Smooth muscle cell (in vitro differentiated cells): ENCODE measurements around the gene TSG101. TPM values are rescaled to one million over a fixed set of nuclear protein-coding genes. Genes with fewer than 3 reads are reported as not detected.

Experiments used
- DNase-seq: peaks from one replicate; lab custom pipeline; 2025; ENCODE audit not compliant: unreplicated experiment; lab: John Stamatoyannopoulos, UW
- H2AFZ ChIP-seq: fragments of 200-600 bp; sonication (generic); 2 replicates; pipeline ENCODE4 v1.6.0; 2016; ENCODE audit warnings: antibody characterized with exemption, low read depth, mild to moderate bottlenecking
- H3F3A ChIP-seq: fragments of 200-600 bp; sonication (generic); 2 replicates; pipeline ENCODE4 v1.6.0; 2017; ENCODE audit warnings: antibody characterized with exemption, low read depth
- H3K27ac ChIP-seq: fragments of 200-600 bp; sonication (generic); 2 replicates; pipeline ENCODE4 v1.5.1; 2016; ENCODE audit warnings: low read depth, mild to moderate bottlenecking
- H3K27me3 ChIP-seq: fragments of 200-600 bp; sonication (generic); 2 replicates; pipeline ENCODE4 v1.6.1; 2016; ENCODE audit warnings: low read depth, mild to moderate bottlenecking
- H3K36me3 ChIP-seq: fragments of 200-600 bp; sonication (generic); 2 replicates; pipeline ENCODE4 v1.5.1; 2016; ENCODE audit warnings: low read depth
- H3K4me1 ChIP-seq: fragments of 200-600 bp; sonication (generic); 2 replicates; pipeline ENCODE4 v1.5.1; 2016; ENCODE audit warnings: low read depth
- H3K4me2 ChIP-seq: fragments of 200-600 bp; sonication (generic); 2 replicates; pipeline ENCODE4 v1.6.0; 2016; ENCODE audit warnings: mild to moderate bottlenecking
- H3K4me3 ChIP-seq: fragments of 200-600 bp; sonication (generic); 2 replicates; pipeline ENCODE4 v1.5.1; 2016; ENCODE audit warnings: mild to moderate bottlenecking
- H3K79me2 ChIP-seq: fragments of 200-600 bp; sonication (generic); 2 replicates; pipeline ENCODE4 v1.6.0; 2016; ENCODE audit warnings: low read depth, mild to moderate bottlenecking
- H3K9ac ChIP-seq: fragments of 200-600 bp; sonication (generic); 2 replicates; pipeline ENCODE4 v1.6.0; 2016; ENCODE audit warnings: low read depth
- H3K9me3 ChIP-seq: fragments of 200-600 bp; sonication (generic); replicated peaks from 2 replicates; pipeline ENCODE4 v1.5.1; 2016; ENCODE audit warnings: low read depth
- H4K20me1 ChIP-seq: fragments of 200-600 bp; sonication (generic); 2 replicates; pipeline ENCODE4 v1.6.0; 2016; ENCODE audit warnings: low read depth
- CTCF ChIP-seq: fragments of 200-600 bp; sonication (generic); IDR thresholded peaks from 2 replicates; pipeline ENCODE4 v1.5.1; 2017; ENCODE audit warnings: borderline replicate concordance, mild to moderate bottlenecking, antibody characterized with exemption; ENCODE audit not compliant: insufficient read depth, poor library complexity, severe bottlenecking
- WGBS: methylation state at CpG from one replicate; pipeline ENCODE4 v1.1.7; 2016; ENCODE audit warnings: low lambda C conversion rate; 5-methylcytosine and 5-hydroxymethylcytosine counted together
- polyA plus RNA-seq: library from polyadenylated mRNA; unstranded; fragments of >200 nt; fragmentation: Nextera tagmentation; extraction: Ambion mirVana; gene quantifications from 2 replicates; pipeline ENCODE4 v1.2.1, GENCODE V29; 2016
- total RNA-seq: library from RNA; depleted of rRNA; stranded (reverse); fragments of >200 nt; gene quantifications from 2 replicates; pipeline ENCODE4 v1.2.3, GENCODE V29; 2014

Gene TSG101
- total and polyA plus RNA-seq, 2 experiments from 2014 or later = 114 to 137 TPM

GRCh38 chr11:18540207-18541009 lies 13.7 kb upstream of the TSG101 start:
- H3K4me2 ChIP-seq = no peak overlapping the region
- H3K36me3 ChIP-seq = no peaks in the 10 kb centered on the region
- no peak overlapping the region for H3K4me3 ChIP-seq
- H3F3A ChIP-seq = no peaks in the 10 kb centered on the region
- H3K79me2 ChIP-seq = no peaks in the 10 kb centered on the region
- no peaks in the 10 kb centered on the region for H3K4me1 ChIP-seq
- H2AFZ ChIP-seq = no peak overlapping the region
- TF ChIP-seq CTCF = peak; percentile 26
- H4K20me1 ChIP-seq = no peaks in the 10 kb centered on the region
- no peak overlapping the region for H3K27ac ChIP-seq
- H3K27me3 ChIP-seq = no peaks in the 10 kb centered on the region
- H3K9me3 ChIP-seq = no peaks in the 10 kb centered on the region
- 100% methylated on average over 1 of the region's 1 CpG for WGBS
- no peak for DNase-seq
- H3K9ac ChIP-seq = no peak overlapping the region

GRCh38 chr11:18536209-18536608 lies 9.5 kb upstream of the TSG101 start:
- Histone ChIP-seq H3K4me3 (no peak overlapping the region), H2AFZ (no peak overlapping the region), H3F3A (no peaks in the 10 kb centered on the region), H4K20me1 (no peaks in the 10 kb centered on the region), H3K36me3 (no peaks in the 10 kb centered on the region), H3K9me3 (no peaks in the 10 kb centered on the region), H3K4me1 (no peaks in the 10 kb centered on the region), H3K79me2 (no peaks in the 10 kb centered on the region), H3K9ac (no peak overlapping the region), H3K4me2 (no peak overlapping the region), H3K27ac (no peak overlapping the region), H3K27me3 (no peaks in the 10 kb centered on the region)
- TF ChIP-seq CTCF = no peak
- 84% methylated on average over 1 of the region's 1 CpG for WGBS
- no peak for DNase-seq

DNA sequence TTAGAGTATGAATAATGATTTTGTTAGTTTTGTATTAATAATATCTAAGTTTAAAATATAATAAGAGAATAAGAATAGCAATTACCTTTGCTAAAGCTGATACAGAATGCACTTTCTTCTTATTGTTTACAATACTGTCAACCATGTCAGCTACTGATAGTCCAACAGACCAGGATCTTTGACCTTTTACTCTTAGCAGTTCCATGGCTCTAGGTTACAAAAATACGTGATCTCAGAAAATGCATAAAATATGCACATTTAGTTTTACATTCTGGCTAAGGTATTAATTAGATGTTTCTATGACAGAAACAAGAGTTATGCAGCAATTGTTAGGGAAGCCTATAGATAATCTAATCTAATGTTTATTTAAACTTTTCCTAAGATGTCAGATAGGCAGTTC lies 7.5 kb upstream of the TSG101 start:
- Histone ChIP-seq H2AFZ (no peak overlapping the region), H3K79me2 (no peaks in the 10 kb centered on the region), H3K27ac (no peak overlapping the region), H3K9me3 (no peaks in the 10 kb centered on the region), H4K20me1 (no peaks in the 10 kb centered on the region), H3F3A (no peaks in the 10 kb centered on the region), H3K9ac (no peak overlapping the region), H3K27me3 (no peaks in the 10 kb centered on the region), H3K4me3 (no peak overlapping the region), H3K36me3 (no peaks in the 10 kb centered on the region), H3K4me1 (no peaks in the 10 kb centered on the region), H3K4me2 (no peak overlapping the region)
- WGBS = 100% methylated on average over 1 of the region's 1 CpG
- no peak for TF ChIP-seq CTCF
- DNase-seq = no peak

GRCh38 chr11:18533365-18533764 lies 6.6 kb upstream of the TSG101 start:
- Histone ChIP-seq H3K79me2 (no peaks in the 10 kb centered on the region), H3K4me1 (no peaks in the 10 kb centered on the region), H3K27ac (no peak overlapping the region), H3K4me3 (no peak overlapping the region), H3K4me2 (no peak overlapping the region), H3K36me3 (no peaks in the 10 kb centered on the region), H3K9me3 (no peaks in the 10 kb centered on the region), H3F3A (no peaks in the 10 kb centered on the region), H3K9ac (no peak overlapping the region), H4K20me1 (no peaks in the 10 kb centered on the region), H2AFZ (no peak overlapping the region), H3K27me3 (no peaks in the 10 kb centered on the region)
- no peak for DNase-seq
- over 99% methylated on average over 3 of the region's 3 CpGs for WGBS
- TF ChIP-seq CTCF = no peak
